Mesendoderm (in vitro differentiated cells): Measurements from ENCODE around the gene SLC10A7.

Source experiments
- DNase-seq: peaks from one replicate; pipeline ENCODE4 v3.0.0; 2013
- H2AK5ac ChIP-seq: 2 replicates; pipeline ENCODE4 v1.6.1; 2013; ENCODE audit warnings: low read length, inconsistent platforms
- H2BK120ac ChIP-seq: 2 replicates; pipeline ENCODE4 v1.6.1; 2013; ENCODE audit warnings: low read depth, mild to moderate bottlenecking, low read length, moderate library complexity, mixed read lengths
- H2BK15ac ChIP-seq: replicated peaks from 2 replicates; pipeline ENCODE4 v1.6.1; 2013; ENCODE audit warnings: low read depth, mild to moderate bottlenecking, moderate library complexity
- H2BK5ac ChIP-seq: 2 replicates; pipeline ENCODE4 v1.6.1; 2013; ENCODE audit warnings: low read length, inconsistent platforms
- H3K18ac ChIP-seq: 2 replicates; pipeline ENCODE4 v1.6.1; 2013; ENCODE audit warnings: mild to moderate bottlenecking, low read length, mixed read lengths
- H3K23ac ChIP-seq: one replicate; pipeline ENCODE4 v1.6.1; 2013; ENCODE audit warnings: low read length
- H3K27ac ChIP-seq: 2 replicates; pipeline ENCODE4 v1.5.1; 2013; ENCODE audit warnings: low read depth, mild to moderate bottlenecking, inconsistent platforms, low read length, moderate library complexity
- H3K27me3 ChIP-seq: 2 replicates; pipeline ENCODE4 v1.6.1; 2013; ENCODE audit warnings: low read length, control low read depth, mild to moderate bottlenecking, inconsistent platforms; ENCODE audit not compliant: insufficient read depth, poor library complexity
- H3K36me3 ChIP-seq: 2 replicates; pipeline ENCODE4 v1.6.1; 2013; ENCODE audit warnings: low read length, inconsistent platforms; ENCODE audit not compliant: control insufficient read depth, insufficient read depth
- H3K4ac ChIP-seq: one replicate; pipeline ENCODE4 v1.6.1; 2013; ENCODE audit warnings: low read depth, mild to moderate bottlenecking, low read length, moderate library complexity
- H3K4me1 ChIP-seq: 2 replicates; pipeline ENCODE4 v1.6.1; 2013; ENCODE audit warnings: low read depth, low read length, inconsistent platforms; ENCODE audit not compliant: control insufficient read depth
- H3K4me2 ChIP-seq: 2 replicates; pipeline ENCODE4 v1.6.1; 2013; ENCODE audit warnings: low read length
- H3K4me3 ChIP-seq: 2 replicates; pipeline ENCODE4 v1.5.1; 2013; ENCODE audit warnings: mild to moderate bottlenecking, low read length
- H3K56ac ChIP-seq: one replicate; pipeline ENCODE4 v1.6.1; 2013; ENCODE audit warnings: low read length
- H3K79me1 ChIP-seq: 2 replicates; pipeline ENCODE4 v1.6.1; 2013; ENCODE audit warnings: low read length, inconsistent platforms
- H3K79me2 ChIP-seq: 2 replicates; pipeline ENCODE4 v1.6.1; 2013; ENCODE audit warnings: mild to moderate bottlenecking, low read length; ENCODE audit not compliant: control insufficient read depth, insufficient read depth
- H3K9ac ChIP-seq: 2 replicates; pipeline ENCODE4 v1.6.1; 2013; ENCODE audit warnings: low read length, inconsistent platforms
- H4K5ac ChIP-seq: one replicate; pipeline ENCODE4 v1.6.1; 2013; ENCODE audit warnings: low read length
- H4K8ac ChIP-seq: one replicate; pipeline ENCODE4 v1.6.1; 2013; ENCODE audit warnings: low read depth, mild to moderate bottlenecking, control low read depth, low read length, moderate library complexity
- WGBS: extraction: QIAGEN DNeasy Blood & Tissue Kit; methylation state at CpG from one replicate; pipeline ENCODE4 v1.1.7; 2013; ENCODE audit warnings: low lambda C conversion rate, missing lambda C conversion rate; ENCODE audit not compliant: insufficient coverage; ENCODE audit errors: extremely low coverage; 5-methylcytosine and 5-hydroxymethylcytosine counted together

Gene SLC10A7

DNA sequence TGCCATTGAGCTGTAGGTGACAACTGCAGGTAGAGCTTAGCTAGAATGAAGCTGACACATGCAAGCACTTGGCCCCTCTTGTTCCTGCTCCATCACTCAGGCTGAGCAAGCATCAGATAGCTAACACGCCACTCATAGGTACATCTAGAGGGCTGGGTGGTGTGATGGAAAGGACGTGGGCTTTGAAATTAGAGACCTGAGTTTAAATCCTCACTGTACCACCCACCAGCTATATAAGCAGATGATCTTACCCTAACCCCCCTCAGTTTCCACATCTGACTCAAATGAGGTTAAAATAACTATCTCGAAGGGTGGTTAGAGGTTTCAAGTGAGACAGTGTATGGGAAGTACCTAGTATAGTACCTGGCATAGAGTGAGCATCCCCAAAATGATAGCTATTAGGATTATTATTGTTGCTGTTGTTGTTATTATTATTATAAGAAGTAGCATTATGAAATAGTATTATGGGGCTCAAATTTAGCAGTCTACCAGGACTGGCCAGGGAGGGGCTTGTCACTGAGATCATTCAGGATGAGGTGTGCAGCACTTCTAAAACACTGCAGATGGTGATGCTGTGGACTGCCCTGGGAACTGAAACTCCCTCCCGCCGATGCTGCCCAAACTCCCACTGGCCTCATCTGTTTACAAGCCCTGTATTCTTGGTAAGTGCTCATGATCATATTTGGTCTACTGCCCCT lies 248.4 kb downstream of the SLC10A7 start:
- H3K36me3 ChIP-seq, result no peaks in the 10 kb centered on the region
- WGBS, result no CpG with 5 or more reads among the region's 5 CpGs
- H2BK120ac ChIP-seq, result no peak overlapping the region
- no peak overlapping the region for H4K5ac ChIP-seq
- H2BK15ac ChIP-seq, result no peak overlapping the region
- no peak overlapping the region for H2AK5ac ChIP-seq
- no peak overlapping the region for H3K27ac ChIP-seq
- H3K4me3 ChIP-seq, result no peak overlapping the region
- no peaks in the 10 kb centered on the region for H3K79me1 ChIP-seq
- H3K4me1 ChIP-seq, result no peaks in the 10 kb centered on the region
- no peak overlapping the region for H2BK5ac ChIP-seq
- H4K8ac ChIP-seq, result no peak overlapping the region
- H3K23ac ChIP-seq, result no peak overlapping the region
- no peak overlapping the region for H3K4me2 ChIP-seq
- H3K27me3 ChIP-seq, result no peaks in the 10 kb centered on the region
- no peak for DNase-seq
- no peak overlapping the region for H3K56ac ChIP-seq
- H3K4ac ChIP-seq, result no peak overlapping the region
- H3K18ac ChIP-seq, result no peak overlapping the region
- no peak overlapping the region for H3K9ac ChIP-seq
- no peaks in the 10 kb centered on the region for H3K79me2 ChIP-seq

DNA sequence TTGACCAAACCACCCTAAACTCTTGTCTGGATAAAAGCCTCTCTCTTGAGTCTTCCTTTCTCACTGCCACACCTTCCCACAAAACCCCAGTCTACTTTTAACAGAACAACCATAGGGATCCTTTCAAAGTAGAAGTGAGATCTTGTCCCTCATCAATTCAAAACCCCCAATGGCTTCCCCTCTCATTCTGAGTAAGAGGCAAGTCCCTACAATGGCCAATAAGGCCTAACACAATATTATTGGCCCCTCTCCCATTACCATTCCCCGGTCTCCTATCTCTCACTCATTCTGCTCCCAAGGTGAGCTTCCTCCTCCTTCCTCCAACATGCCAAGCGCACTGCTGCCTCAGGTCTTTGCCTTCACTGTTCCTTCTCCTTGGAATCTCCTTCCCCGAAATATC lies 250.3 kb downstream of the SLC10A7 start:
- Histone ChIP-seq H3K79me1 (no peaks in the 10 kb centered on the region), H3K4me1 (no peaks in the 10 kb centered on the region), H3K27me3 (no peaks in the 10 kb centered on the region), H3K56ac (no peak overlapping the region), H3K4me3 (no peak overlapping the region), H4K8ac (no peak overlapping the region), H3K27ac (no peak overlapping the region), H3K4me2 (no peak overlapping the region), H3K23ac (no peak overlapping the region), H2BK120ac (no peak overlapping the region), H3K9ac (no peak overlapping the region), H2BK5ac (no peak overlapping the region), H3K18ac (no peak overlapping the region), H3K4ac (no peak overlapping the region), H3K36me3 (no peaks in the 10 kb centered on the region), H4K5ac (no peak overlapping the region), H3K79me2 (no peaks in the 10 kb centered on the region), H2AK5ac (no peak overlapping the region), H2BK15ac (no peak overlapping the region)
- WGBS, result no CpG with 5 or more reads among the region's 3 CpGs
- DNase-seq, result no peak

DNA sequence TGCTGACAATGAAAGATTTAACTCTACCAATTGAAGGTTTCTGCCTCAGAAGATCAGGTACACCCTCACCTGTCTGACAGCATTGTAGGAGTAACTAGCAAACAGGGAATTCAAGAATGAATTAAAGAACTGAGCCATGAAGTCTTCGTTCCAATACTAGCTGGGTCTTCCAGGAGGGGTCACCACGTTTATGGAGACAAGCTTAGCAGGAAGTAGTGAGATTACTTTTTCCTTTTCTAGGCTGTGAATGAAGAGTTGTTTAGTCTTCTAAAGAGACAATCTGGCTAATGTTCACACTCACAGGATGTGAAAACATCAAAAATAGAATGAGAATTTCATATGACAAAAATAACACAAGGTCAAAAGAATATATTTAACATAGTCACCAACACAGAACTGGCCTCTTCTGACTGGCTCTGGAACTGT lies 252.5 kb downstream of the SLC10A7 start:
- H3K4me1 ChIP-seq, result no peaks in the 10 kb centered on the region
- no peak overlapping the region for H3K9ac ChIP-seq
- no peak for DNase-seq
- no peak overlapping the region for H3K56ac ChIP-seq
- no peak overlapping the region for H2BK120ac ChIP-seq
- H3K4ac ChIP-seq, result no peak overlapping the region
- no peaks in the 10 kb centered on the region for H3K36me3 ChIP-seq
- H3K23ac ChIP-seq, result no peak overlapping the region
- no peaks in the 10 kb centered on the region for H3K79me2 ChIP-seq
- H2BK15ac ChIP-seq, result no peak overlapping the region
- no peaks in the 10 kb centered on the region for H3K79me1 ChIP-seq
- no peak overlapping the region for H4K8ac ChIP-seq
- WGBS, result no CpG with 5 or more reads among the region's 2 CpGs
- H3K4me2 ChIP-seq, result no peak overlapping the region
- H2AK5ac ChIP-seq, result no peak overlapping the region
- H3K4me3 ChIP-seq, result no peak overlapping the region
- no peak overlapping the region for H3K27ac ChIP-seq
- H4K5ac ChIP-seq, result no peak overlapping the region
- H3K18ac ChIP-seq, result no peak overlapping the region
- H3K27me3 ChIP-seq, result no peaks in the 10 kb centered on the region
- no peak overlapping the region for H2BK5ac ChIP-seq

DNA sequence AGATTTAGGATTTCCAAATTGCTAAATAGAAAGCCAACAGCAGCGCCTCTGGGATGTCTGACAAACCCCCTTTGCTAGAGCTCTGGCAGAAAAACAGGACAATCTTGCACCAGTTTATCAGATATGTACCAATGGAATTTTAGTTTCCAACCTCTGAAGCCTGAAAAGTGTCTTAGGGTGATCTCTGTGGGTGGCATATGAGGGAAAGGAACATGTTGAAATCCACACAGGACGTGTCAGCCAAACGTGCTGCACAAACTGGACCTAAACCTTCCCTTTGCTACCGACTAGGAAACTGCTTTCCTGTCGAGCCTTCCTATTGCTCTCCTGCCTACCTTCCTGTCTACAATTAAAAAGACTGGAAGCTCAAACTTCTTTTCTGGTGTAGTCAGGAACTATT lies 253.9 kb downstream of the SLC10A7 start:
- Histone ChIP-seq H3K56ac (no peak overlapping the region), H3K27ac (no peak overlapping the region), H2BK5ac (no peak overlapping the region), H3K27me3 (no peaks in the 10 kb centered on the region), H4K5ac (no peak overlapping the region), H3K79me1 (no peaks in the 10 kb centered on the region), H4K8ac (no peak overlapping the region), H3K4ac (no peak overlapping the region), H3K79me2 (no peaks in the 10 kb centered on the region), H3K9ac (no peak overlapping the region), H3K4me2 (no peak overlapping the region), H3K18ac (no peak overlapping the region), H2AK5ac (no peak overlapping the region), H2BK120ac (no peak overlapping the region), H2BK15ac (no peak overlapping the region), H3K36me3 (no peaks in the 10 kb centered on the region), H3K4me3 (no peak overlapping the region), H3K4me1 (no peaks in the 10 kb centered on the region), H3K23ac (no peak overlapping the region)
- no peak for DNase-seq
- no CpG with 5 or more reads among the region's 5 CpGs for WGBS

DNA sequence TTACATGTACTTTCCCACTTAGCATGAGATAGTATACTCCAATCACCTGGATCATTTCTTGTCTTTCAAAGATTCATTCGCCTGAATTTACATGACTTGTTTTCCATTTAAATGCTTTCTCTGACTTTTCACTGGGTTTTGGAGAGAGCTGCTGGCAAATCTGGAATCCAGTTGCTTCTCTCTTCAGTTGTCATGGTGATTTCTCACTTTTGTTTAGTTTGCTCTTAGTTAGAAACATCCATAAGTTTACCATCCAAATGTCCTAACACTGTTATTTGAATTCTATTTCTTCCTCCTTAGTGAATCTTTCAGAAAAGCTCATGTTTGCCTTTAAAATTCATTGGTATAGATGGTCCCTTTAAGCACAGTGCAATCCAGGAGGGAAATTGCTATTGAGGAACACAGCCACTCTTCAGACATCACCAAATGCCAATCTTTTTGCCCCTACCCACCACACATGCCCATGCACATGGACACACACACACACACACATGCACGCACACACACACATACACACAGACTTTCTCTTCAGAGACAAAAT lies 255.7 kb downstream of the SLC10A7 start:
- H2BK15ac ChIP-seq, result no peak overlapping the region
- no peak overlapping the region for H2BK5ac ChIP-seq
- H3K18ac ChIP-seq, result no peak overlapping the region
- H4K8ac ChIP-seq, result no peak overlapping the region
- H4K5ac ChIP-seq, result no peak overlapping the region
- H3K4ac ChIP-seq, result no peak overlapping the region
- H3K23ac ChIP-seq, result no peak overlapping the region
- no peaks in the 10 kb centered on the region for H3K79me1 ChIP-seq
- no peak overlapping the region for H3K4me2 ChIP-seq
- H3K4me3 ChIP-seq, result no peak overlapping the region
- no peaks in the 10 kb centered on the region for H3K79me2 ChIP-seq
- no peak for DNase-seq
- H3K9ac ChIP-seq, result no peak overlapping the region
- H2AK5ac ChIP-seq, result no peak overlapping the region
- H3K56ac ChIP-seq, result no peak overlapping the region
- H3K4me1 ChIP-seq, result no peaks in the 10 kb centered on the region
- no peaks in the 10 kb centered on the region for H3K27me3 ChIP-seq
- no peak overlapping the region for H3K27ac ChIP-seq
- no CpG with 5 or more reads among the region's 2 CpGs for whole genome bisulfite sequencing
- no peaks in the 10 kb centered on the region for H3K36me3 ChIP-seq
- no peak overlapping the region for H2BK120ac ChIP-seq

DNA sequence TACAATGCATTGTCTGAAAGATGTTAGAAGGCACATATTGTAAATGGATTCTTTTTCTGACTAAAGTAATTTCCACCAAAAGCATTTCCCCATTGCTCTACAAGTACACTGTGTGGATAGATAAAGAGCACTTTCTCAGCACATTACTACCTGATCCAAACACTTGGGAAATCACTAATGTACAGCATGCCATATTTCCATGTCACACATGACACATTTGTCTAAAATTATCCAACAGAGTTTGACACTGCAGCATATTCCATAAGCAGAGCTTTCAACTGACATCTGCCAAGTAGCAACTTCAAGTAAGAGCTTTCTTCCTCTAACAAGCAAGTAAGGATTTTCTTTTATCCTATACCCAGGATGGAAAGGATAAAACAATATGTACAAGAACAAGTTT lies 257.9 kb downstream of the SLC10A7 start:
- Histone ChIP-seq H4K5ac (no peak overlapping the region), H3K4ac (no peak overlapping the region), H3K9ac (no peak overlapping the region), H3K27ac (no peak overlapping the region), H2AK5ac (no peak overlapping the region), H2BK5ac (no peak overlapping the region), H3K79me2 (no peaks in the 10 kb centered on the region), H3K79me1 (no peaks in the 10 kb centered on the region), H3K56ac (no peak overlapping the region), H2BK120ac (no peak overlapping the region), H3K4me1 (no peaks in the 10 kb centered on the region), H3K4me3 (no peak overlapping the region), H3K18ac (no peak overlapping the region), H3K4me2 (no peak overlapping the region), H3K23ac (no peak overlapping the region), H3K36me3 (no peaks in the 10 kb centered on the region), H3K27me3 (no peaks in the 10 kb centered on the region), H2BK15ac (no peak overlapping the region), H4K8ac (no peak overlapping the region)
- DNase-seq, result no peak
